Endodermal cell (in vitro differentiated cells): ENCODE measurements around the gene GPC6. TPM values are rescaled to one million over a fixed set of nuclear protein-coding genes. Genes with fewer than 3 reads are reported as not detected.

ENCODE experiments used
- DNase-seq: peaks from one replicate; pipeline ENCODE4 v3.0.0-alpha.2; 2017
- H3K27ac ChIP-seq: 2 replicates; pipeline ENCODE4 v1.5.1; 2013; ENCODE audit warnings: mild to moderate bottlenecking, low read depth, low read length, moderate library complexity
- H3K27me3 ChIP-seq: 2 replicates; pipeline ENCODE4 v1.6.1; 2013; ENCODE audit warnings: mild to moderate bottlenecking, low read length, moderate library complexity; ENCODE audit not compliant: insufficient read depth, control insufficient read depth, poor library complexity, severe bottlenecking
- H3K36me3 ChIP-seq: 2 replicates; pipeline ENCODE4 v1.7.0; 2013; ENCODE audit warnings: mild to moderate bottlenecking, low read length, moderate library complexity; ENCODE audit not compliant: control insufficient read depth, insufficient read depth
- H3K4me1 ChIP-seq: one replicate; pipeline ENCODE4 v1.7.0; 2013; ENCODE audit warnings: low read length; ENCODE audit not compliant: control insufficient read depth, insufficient read depth
- H3K4me3 ChIP-seq: 2 replicates; pipeline ENCODE4 v1.5.1; 2013; ENCODE audit warnings: mild to moderate bottlenecking, low read length, moderate library complexity
- H3K9ac ChIP-seq: 2 replicates; pipeline ENCODE4 v1.6.1; 2013; ENCODE audit warnings: mild to moderate bottlenecking, low read length, moderate library complexity; ENCODE audit not compliant: poor library complexity, severe bottlenecking; ENCODE audit errors: extremely low read depth
- H3K9me3 ChIP-seq: 2 replicates; pipeline ENCODE4 v1.6.1; 2013; ENCODE audit warnings: mild to moderate bottlenecking, low read length, moderate library complexity; ENCODE audit not compliant: control insufficient read depth
- H3K27ac Mint-ChIP-seq: 2 replicates; pipeline ENCODE4 v1.8.0; 2020; ENCODE audit warnings: mixed read lengths
- H3K27me3 Mint-ChIP-seq: 2 replicates; pipeline ENCODE4 v1.8.0; 2021; ENCODE audit warnings: mild to moderate bottlenecking, mixed read lengths; ENCODE audit not compliant: insufficient read depth
- H3K36me3 Mint-ChIP-seq: 2 replicates; pipeline ENCODE4 v1.8.0; 2020; ENCODE audit warnings: low read depth, mixed read lengths
- H3K4me1 Mint-ChIP-seq: 2 replicates; pipeline ENCODE4 v1.8.0; 2020; ENCODE audit warnings: mixed read lengths
- H3K4me3 Mint-ChIP-seq: 2 replicates; pipeline ENCODE4 v1.8.0; 2020; ENCODE audit warnings: mild to moderate bottlenecking, moderate library complexity, mixed read lengths
- H3K9me3 Mint-ChIP-seq: 2 replicates; pipeline ENCODE4 v1.8.0; 2020; ENCODE audit warnings: mild to moderate bottlenecking, mixed read lengths
- WGBS, 2 experiments: methylation state at CpG; one replicate each; pipeline versions ENCODE4 v1.1.5 to v1.1.7; 2013; ENCODE audit warnings: missing lambda C conversion rate in 2 of 2, mixed read lengths in 1 of 2; ENCODE audit not compliant: insufficient coverage in 1 of 2, insufficient read length in 1 of 2; 5-methylcytosine and 5-hydroxymethylcytosine counted together
- total RNA-seq, 2 donors: library from RNA; stranded (reverse); fragmentation: NEBNext Ultra II Directional in 1 of 2; extraction: Animal tissue kit (Norgen Biotek cat#: 25700) in 1 of 2; gene quantifications; 2 replicates in 1 of 2; 3 replicates in 1 of 2; pipeline ENCODE4 v1.2.1, GENCODE V29; 2021
- TF ChIP-seq, protein P1 (sequence below): fragments of 200-600 bp; sonication (generic); conservative IDR thresholded peaks from 2 replicates; pipeline ENCODE4 v1.5.0; 2021; ENCODE audit warnings: antibody characterized with exemption, mild to moderate bottlenecking

The GPC6 gene
- total RNA-seq, 2 donors from 2014 or later: 69.6 to 80.4 TPM

- H3K4me1 ChIP-seq: peaks cover 18% of the 10 kb centered on the region
- Mint-ChIP-seq H3K4me3 (no peak overlapping the region), H3K27ac (no peak overlapping the region), H3K4me1 (peaks cover 24% of the 10 kb centered on the region), H3K9me3 (peaks cover 3% of the 10 kb centered on the region), H3K36me3 (peaks cover 9% of the 10 kb centered on the region), H3K27me3 (no peaks in the 10 kb centered on the region)
- TF ChIP-seq, protein P1, sequence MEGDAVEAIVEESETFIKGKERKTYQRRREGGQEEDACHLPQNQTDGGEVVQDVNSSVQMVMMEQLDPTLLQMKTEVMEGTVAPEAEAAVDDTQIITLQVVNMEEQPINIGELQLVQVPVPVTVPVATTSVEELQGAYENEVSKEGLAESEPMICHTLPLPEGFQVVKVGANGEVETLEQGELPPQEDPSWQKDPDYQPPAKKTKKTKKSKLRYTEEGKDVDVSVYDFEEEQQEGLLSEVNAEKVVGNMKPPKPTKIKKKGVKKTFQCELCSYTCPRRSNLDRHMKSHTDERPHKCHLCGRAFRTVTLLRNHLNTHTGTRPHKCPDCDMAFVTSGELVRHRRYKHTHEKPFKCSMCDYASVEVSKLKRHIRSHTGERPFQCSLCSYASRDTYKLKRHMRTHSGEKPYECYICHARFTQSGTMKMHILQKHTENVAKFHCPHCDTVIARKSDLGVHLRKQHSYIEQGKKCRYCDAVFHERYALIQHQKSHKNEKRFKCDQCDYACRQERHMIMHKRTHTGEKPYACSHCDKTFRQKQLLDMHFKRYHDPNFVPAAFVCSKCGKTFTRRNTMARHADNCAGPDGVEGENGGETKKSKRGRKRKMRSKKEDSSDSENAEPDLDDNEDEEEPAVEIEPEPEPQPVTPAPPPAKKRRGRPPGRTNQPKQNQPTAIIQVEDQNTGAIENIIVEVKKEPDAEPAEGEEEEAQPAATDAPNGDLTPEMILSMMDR: no peak
- no peaks in the 10 kb centered on the region for H3K9me3 ChIP-seq
- no peak overlapping the region for H3K4me3 ChIP-seq
- no peaks in the 10 kb centered on the region for H3K36me3 ChIP-seq
- no peaks in the 10 kb centered on the region for H3K27me3 ChIP-seq
- WGBS, 2 experiments: 94 to 100% methylated on average over 1 to 5 of the region's 5 CpGs
- DNase-seq: no peak
- H3K9ac ChIP-seq: no peak overlapping the region
- H3K27ac ChIP-seq: no peak overlapping the region
Observed at GRCh38 chr13:94050039-94050438, 823.4 kb downstream of the GPC6 start.

DNA sequence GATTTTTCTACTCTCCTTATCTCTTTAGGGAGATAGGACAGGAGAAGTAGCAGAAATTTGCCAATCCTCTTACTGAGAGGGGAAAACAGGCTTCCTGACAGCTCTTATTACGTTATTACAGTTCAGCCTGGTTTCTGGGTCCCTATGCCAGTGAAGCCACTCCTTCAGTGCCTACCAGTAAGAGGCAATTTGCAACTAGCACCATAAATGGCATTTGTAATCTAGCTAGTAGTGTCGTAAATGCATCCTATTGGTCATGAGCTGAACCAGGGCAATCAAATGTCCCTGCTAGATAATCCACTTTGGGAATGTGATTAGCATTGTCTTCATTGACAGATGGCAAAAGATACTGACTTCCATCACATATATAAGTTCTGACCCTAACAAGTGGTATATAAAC is 824.1 kb downstream of the GPC6 start:
- Histone ChIP-seq H3K4me3 (no peak overlapping the region), H3K9ac (no peak overlapping the region), H3K9me3 (no peaks in the 10 kb centered on the region), H3K36me3 (no peaks in the 10 kb centered on the region), H3K27ac (no peak overlapping the region), H3K27me3 (no peaks in the 10 kb centered on the region), H3K4me1 (peaks cover 19% of the 10 kb centered on the region)
- H3K4me3 Mint-ChIP-seq: no peak overlapping the region
- no peak for DNase-seq
- peaks cover 9% of the 10 kb centered on the region for H3K36me3 Mint-ChIP-seq
- H3K27me3 Mint-ChIP-seq: no peaks in the 10 kb centered on the region
- TF ChIP-seq, protein P1: no peak
- peaks cover 3% of the 10 kb centered on the region for H3K9me3 Mint-ChIP-seq
- 72 to 90% methylated on average over 2 of the region's 2 CpGs for WGBS, 2 experiments
- H3K4me1 Mint-ChIP-seq: peaks cover 25% of the 10 kb centered on the region
- H3K27ac Mint-ChIP-seq: no peak overlapping the region

GRCh38 chr13:94053986-94054593 is 827.5 kb downstream of the GPC6 start:
- H3K36me3 Mint-ChIP-seq: peaks cover 4% of the 10 kb centered on the region
- WGBS, 2 experiments: 92 to 96% methylated on average over 7 to 11 of the region's 11 CpGs
- Histone ChIP-seq H3K27ac (no peak overlapping the region), H3K36me3 (no peaks in the 10 kb centered on the region), H3K27me3 (no peaks in the 10 kb centered on the region), H3K9ac (no peak overlapping the region), H3K9me3 (no peaks in the 10 kb centered on the region), H3K4me3 (no peak overlapping the region), H3K4me1 (peaks cover 19% of the 10 kb centered on the region)
- no peak overlapping the region for H3K4me3 Mint-ChIP-seq
- TF ChIP-seq, protein P1: no peak
- DNase-seq: no peak
- peaks cover 2% of the 10 kb centered on the region for H3K9me3 Mint-ChIP-seq
- no peak overlapping the region for H3K27ac Mint-ChIP-seq
- H3K27me3 Mint-ChIP-seq: no peaks in the 10 kb centered on the region
- H3K4me1 Mint-ChIP-seq: peaks cover 27% of the 10 kb centered on the region
